ENCODE measurements around the gene AGRP. TPM values are rescaled to one million over a fixed set of nuclear protein-coding genes. Genes with fewer than 3 reads are reported as not detected.

The AGRP gene
- total RNA-seq, 2 donors from 2014 or later, result 1.5 TPM; not detected in 1

DNA sequence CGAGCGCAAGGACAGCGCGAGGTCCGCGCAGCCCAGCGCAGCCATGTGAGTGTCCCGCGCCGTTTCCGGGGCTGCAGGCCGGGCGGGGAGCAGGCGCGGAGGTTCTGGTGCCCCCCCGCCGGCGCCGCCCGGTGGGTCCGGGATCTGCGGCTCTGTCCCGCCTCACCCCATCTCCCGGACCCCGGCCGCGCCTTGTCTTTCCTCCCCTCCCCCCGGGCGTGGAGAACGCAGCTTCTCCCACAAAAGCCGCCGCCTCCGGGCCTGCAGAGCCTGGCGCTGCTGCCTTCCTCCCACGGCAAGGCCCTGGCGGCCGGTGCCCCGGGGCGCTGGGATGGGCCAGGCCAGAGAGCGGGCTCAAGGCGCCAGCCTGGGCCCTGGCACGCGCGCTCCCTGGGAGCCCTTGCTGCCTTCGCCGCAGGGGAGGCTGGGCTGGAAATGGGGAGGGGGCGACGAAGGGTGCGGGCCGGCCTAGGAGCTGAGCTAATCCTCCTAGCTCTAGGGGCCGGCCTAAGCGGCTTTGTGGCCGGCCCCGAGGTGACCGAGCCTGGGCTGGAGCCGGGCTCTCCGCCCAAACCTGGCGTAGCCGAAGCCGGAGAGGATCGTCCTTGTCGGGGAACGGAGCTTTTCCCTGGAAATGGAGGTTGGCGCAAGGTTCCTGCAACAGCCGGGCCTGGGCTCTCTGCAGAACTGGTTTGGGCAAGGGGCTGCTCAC is 45.7 kb upstream of the AGRP start:
- Histone ChIP-seq H3K9me3 (no peaks in the 10 kb centered on the region), H3K4me1 (replicated peaks) (peaks cover 3% of the 10 kb centered on the region), H3K27me3 (replicated peaks; ENCODE audit: insufficient read depth) (no peaks in the 10 kb centered on the region), H3K27ac (peak overlapping the region; percentile 81 to 84), H3K4me3 (peak overlapping the region; percentile 66 to 77), H3K36me3 (no peaks in the 10 kb centered on the region)
- intact Hi-C loops (cut with DNase I), result loop anchor here (5.0 to 10.0 kb wide), 2 partner anchors 47 to 136 kb away; partner anchors contain the start of genes ACD, AGRP, ATP6V0D1 and C16orf86
- WGBS, result 0% methylated on average over 47 of the region's 65 CpGs
- no peak for TF ChIP-seq POLR2AphosphoS5 (IDR thresholded peaks at IDR 0.05)
- TF ChIP-seq POLR2A (IDR thresholded peaks at IDR 0.05), result peak; percentile 28
- peak in 1 of 4 experiments; percentile 13 for TF ChIP-seq CTCF (IDR thresholded peaks at IDR 0.05)
- DNase-seq (ENCODE audit: low spot score), result no peak

GRCh38 chr16:67528222-67528869 is 45.0 kb upstream of the AGRP start, which contains the start of gene RIPOR1:
Gene RIPOR1, plus strand, starts transcription at chr16:67528829. Its CDS starts 9,618 bp downstream, at chr16:67538447.
- H3K4me1 ChIP-seq (replicated peaks), result peaks cover 3% of the 10 kb centered on the region
- no peaks in the 10 kb centered on the region for H3K36me3 ChIP-seq
- no peak for DNase-seq (ENCODE audit: low spot score)
- intact Hi-C loops (cut with DNase I), result loop anchor here (5.0 to 10.0 kb wide), 2 partner anchors 46 to 136 kb away; partner anchors contain the start of genes ACD, AGRP, ATP6V0D1 and C16orf86
- WGBS, result 35% methylated on average over 20 of the region's 45 CpGs
- TF ChIP-seq CTCF (IDR thresholded peaks at IDR 0.05), result peak in 1 of 4 experiments; percentile 5
- no peak for TF ChIP-seq POLR2AphosphoS5 (IDR thresholded peaks at IDR 0.05)
- H3K9me3 ChIP-seq, result no peaks in the 10 kb centered on the region
- H3K27ac ChIP-seq, result peak within 1 kb of the TSS; percentile 81 to 84
- peak within 1 kb of the TSS; percentile 66 to 77 for H3K4me3 ChIP-seq
- no peaks in the 10 kb centered on the region for H3K27me3 ChIP-seq (replicated peaks; ENCODE audit: insufficient read depth)

DNA sequence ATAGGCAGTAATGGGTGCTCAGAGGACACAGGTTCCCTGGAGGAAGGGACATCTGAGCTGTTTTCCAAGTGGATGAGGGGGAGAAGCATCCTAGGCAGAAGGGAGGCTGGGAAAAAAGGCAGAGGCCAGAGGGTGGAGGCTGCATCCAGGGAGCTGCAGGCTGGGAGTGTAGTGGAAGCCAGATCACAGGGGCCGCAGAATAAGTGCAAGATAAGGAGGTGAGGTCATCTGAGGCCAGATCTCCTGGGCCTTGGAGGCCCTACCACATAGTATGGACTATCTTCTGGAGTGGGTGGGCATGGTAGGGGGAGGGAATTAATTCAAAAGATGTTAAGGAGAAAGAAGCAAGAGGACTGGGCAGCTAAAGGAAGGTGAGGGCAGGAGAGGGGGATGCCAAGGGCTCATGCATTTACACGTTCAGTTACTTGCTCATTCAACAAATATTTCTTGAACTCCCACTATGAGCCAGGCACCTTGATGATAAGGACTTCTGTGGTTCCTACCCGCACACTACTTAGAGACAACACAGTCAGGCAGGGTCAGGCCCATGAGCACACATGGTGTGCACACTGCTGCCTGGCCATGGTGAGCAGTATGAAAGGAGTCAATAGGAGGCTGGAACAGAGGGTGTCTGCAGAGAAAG is 42.9 kb upstream of the AGRP start:
- DNase-seq (ENCODE audit: low spot score), result no peak
- intact Hi-C loops (cut with DNase I), result loop anchor here (5.0 to 10.0 kb wide), 2 partner anchors 44 to 139 kb away; partner anchors contain the start of genes ACD, AGRP, ATP6V0D1 and C16orf86
- Histone ChIP-seq H3K27ac (no peak overlapping the region), H3K4me1 (replicated peaks) (peaks cover 3% of the 10 kb centered on the region), H3K27me3 (replicated peaks; ENCODE audit: insufficient read depth) (no peaks in the 10 kb centered on the region), H3K4me3 (no peak overlapping the region), H3K36me3 (no peaks in the 10 kb centered on the region), H3K9me3 (no peaks in the 10 kb centered on the region)
- WGBS, result 82% methylated on average over 3 of the region's 3 CpGs
- TF ChIP-seq POLR2A (IDR thresholded peaks at IDR 0.05) (no peak), CTCF (IDR thresholded peaks at IDR 0.05) (no peak), POLR2AphosphoS5 (IDR thresholded peaks at IDR 0.05) (no peak)

DNA sequence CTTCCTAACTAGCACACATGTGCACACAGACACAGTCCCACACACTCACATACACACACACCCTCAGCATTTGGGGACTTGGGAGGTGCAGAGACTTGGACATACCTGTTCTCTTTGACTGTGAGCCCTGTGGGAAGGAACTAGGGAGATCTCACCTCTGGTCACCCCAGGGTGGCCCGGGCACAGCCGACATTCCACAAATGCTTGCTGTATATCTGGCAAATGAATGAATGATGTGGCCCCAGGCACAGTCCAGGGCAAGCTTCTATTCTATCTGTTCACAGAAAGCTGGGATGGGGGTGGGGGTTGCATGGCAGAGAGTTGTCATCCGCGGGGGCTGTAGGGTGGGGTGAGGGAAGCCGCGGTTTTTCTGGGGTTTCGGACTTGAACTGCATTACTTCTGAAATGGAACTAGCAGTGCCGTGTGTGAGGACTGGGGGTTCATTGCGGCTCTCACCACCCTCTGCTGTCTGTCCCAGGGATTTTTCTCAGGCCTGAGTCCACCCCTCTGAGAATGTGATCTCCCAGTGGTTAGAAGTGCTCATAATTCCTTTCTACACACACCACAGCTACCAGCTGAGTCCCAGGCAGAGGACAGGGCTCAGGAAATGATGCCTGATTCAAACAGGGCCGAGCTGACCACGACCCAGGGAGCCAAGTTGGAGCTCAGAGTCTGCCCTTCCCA is 42.0 kb upstream of the AGRP start:
- Histone ChIP-seq H3K27me3 (replicated peaks; ENCODE audit: insufficient read depth) (no peaks in the 10 kb centered on the region), H3K36me3 (no peaks in the 10 kb centered on the region), H3K27ac (no peak overlapping the region), H3K4me3 (no peak overlapping the region), H3K9me3 (no peaks in the 10 kb centered on the region), H3K4me1 (replicated peaks) (peaks cover under 1% of the 10 kb centered on the region)
- WGBS, result 77% methylated on average over 11 of the region's 11 CpGs
- TF ChIP-seq CTCF (IDR thresholded peaks at IDR 0.05) (no peak), POLR2AphosphoS5 (IDR thresholded peaks at IDR 0.05) (no peak), POLR2A (IDR thresholded peaks at IDR 0.05) (no peak)
- no peak for DNase-seq (ENCODE audit: low spot score)
- intact Hi-C loops (cut with DNase I), result loop anchor here (5.0 to 10.0 kb wide), 2 partner anchors 43 to 139 kb away; partner anchors contain the start of genes ACD, AGRP, ATP6V0D1 and C16orf86
